ENCODE data around the gene DPM3. TPM values are rescaled to one million over a fixed set of nuclear protein-coding genes. Genes with fewer than 3 reads are reported as not detected.
A peak's percentile ranks its signal among the peaks of the same experiment; 100 is the strongest.

DPM3 gene
- total and polyA plus RNA-seq, 2 of the 13 experiments (the other 11 are each of a cell fraction or from before 2014, with no cell fraction given) = 23.2 to 53.4 TPM

GRCh38 chr1:155128755-155129473, 11.4 kb downstream of the DPM3 start (continued):
- TF ChIP-seq CBX5 (CRISPR knock-in tag; IDR thresholded peaks at IDR 0.05; ENCODE audit: borderline replicate concordance) (no peak; the same call in 1 of the 2 replicates), ARNT (IDR thresholded peaks at IDR 0.05) (no peak), MBNL3 (CRISPR knock-in tag; conservative IDR thresholded peaks at IDR 0.05) (no peak), ZNF720 (CRISPR knock-in tag; IDR thresholded peaks at IDR 0.05) (no peak), ZFP36L2 (CRISPR knock-in tag; IDR thresholded peaks at IDR 0.05) (no peak), ZNF644 (CRISPR knock-in tag; IDR thresholded peaks at IDR 0.05; ENCODE audit: low read depth) (no peak), NFE2L2 (IDR thresholded peaks at IDR 0.05; ENCODE audit: low read length) (no peak), DRAP1 (CRISPR knock-in tag; IDR thresholded peaks at IDR 0.05) (peak; percentile 90), E2F2 (CRISPR knock-in tag; IDR thresholded peaks at IDR 0.05; ENCODE audit: borderline replicate concordance) (no peak), SP2 (CRISPR knock-in tag; IDR thresholded peaks at IDR 0.05) (0 out of 2 replicates have a peak, but pooled peaks have one; percentile 17), ZNF367 (CRISPR knock-in tag; IDR thresholded peaks at IDR 0.05; ENCODE audit: borderline replicate concordance) (no peak), KDM5A (IDR thresholded peaks at IDR 0.05; ENCODE audit: borderline replicate concordance, low read length) (no peak; the same call in 1 of the 2 replicates), AKNA (CRISPR knock-in tag; IDR thresholded peaks at IDR 0.05; ENCODE audit: borderline replicate concordance) (no peak), SPEN (CRISPR knock-in tag; IDR thresholded peaks at IDR 0.05; ENCODE audit: low read depth) (peak; percentile 94), CERS6 (CRISPR knock-in tag; IDR thresholded peaks at IDR 0.05) (no peak)
- TF ChIP-seq, protein P1, sequence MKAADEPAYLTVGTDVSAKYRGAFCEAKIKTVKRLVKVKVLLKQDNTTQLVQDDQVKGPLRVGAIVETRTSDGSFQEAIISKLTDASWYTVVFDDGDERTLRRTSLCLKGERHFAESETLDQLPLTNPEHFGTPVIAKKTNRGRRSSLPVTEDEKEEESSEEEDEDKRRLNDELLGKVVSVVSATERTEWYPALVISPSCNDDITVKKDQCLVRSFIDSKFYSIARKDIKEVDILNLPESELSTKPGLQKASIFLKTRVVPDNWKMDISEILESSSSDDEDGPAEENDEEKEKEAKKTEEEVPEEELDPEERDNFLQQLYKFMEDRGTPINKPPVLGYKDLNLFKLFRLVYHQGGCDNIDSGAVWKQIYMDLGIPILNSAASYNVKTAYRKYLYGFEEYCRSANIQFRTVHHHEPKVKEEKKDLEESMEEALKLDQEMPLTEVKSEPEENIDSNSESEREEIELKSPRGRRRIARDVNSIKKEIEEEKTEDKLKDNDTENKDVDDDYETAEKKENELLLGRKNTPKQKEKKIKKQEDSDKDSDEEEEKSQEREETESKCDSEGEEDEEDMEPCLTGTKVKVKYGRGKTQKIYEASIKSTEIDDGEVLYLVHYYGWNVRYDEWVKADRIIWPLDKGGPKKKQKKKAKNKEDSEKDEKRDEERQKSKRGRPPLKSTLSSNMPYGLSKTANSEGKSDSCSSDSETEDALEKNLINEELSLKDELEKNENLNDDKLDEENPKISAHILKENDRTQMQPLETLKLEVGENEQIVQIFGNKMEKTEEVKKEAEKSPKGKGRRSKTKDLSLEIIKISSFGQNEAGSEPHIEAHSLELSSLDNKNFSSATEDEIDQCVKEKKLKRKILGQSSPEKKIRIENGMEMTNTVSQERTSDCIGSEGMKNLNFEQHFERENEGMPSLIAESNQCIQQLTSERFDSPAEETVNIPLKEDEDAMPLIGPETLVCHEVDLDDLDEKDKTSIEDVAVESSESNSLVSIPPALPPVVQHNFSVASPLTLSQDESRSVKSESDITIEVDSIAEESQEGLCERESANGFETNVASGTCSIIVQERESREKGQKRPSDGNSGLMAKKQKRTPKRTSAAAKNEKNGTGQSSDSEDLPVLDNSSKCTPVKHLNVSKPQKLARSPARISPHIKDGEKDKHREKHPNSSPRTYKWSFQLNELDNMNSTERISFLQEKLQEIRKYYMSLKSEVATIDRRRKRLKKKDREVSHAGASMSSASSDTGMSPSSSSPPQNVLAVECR (CRISPR knock-in tag; IDR thresholded peaks at IDR 0.05; ENCODE audit: borderline replicate concordance) = peak; percentile 87; the same call in 1 of the 2 replicates
- TF ChIP-seq, protein P2, sequence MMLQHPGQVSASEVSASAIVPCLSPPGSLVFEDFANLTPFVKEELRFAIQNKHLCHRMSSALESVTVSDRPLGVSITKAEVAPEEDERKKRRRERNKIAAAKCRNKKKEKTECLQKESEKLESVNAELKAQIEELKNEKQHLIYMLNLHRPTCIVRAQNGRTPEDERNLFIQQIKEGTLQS (CRISPR knock-in tag; IDR thresholded peaks at IDR 0.05) = no peak
